Measurements from ENCODE around the gene EEF2KMT. TPM values are rescaled to one million over a fixed set of nuclear protein-coding genes. Genes with fewer than 3 reads are reported as not detected.
"Not testable (repeated sequence)": the region's sequence is repeated elsewhere in the genome, so short reads cannot be mapped to it uniquely, and the experiment has no call there.

EEF2KMT gene
- polyA plus RNA-seq, 1 of the 3 experiments (the other 2 are of a cell fraction) = 12.9 TPM

DNA sequence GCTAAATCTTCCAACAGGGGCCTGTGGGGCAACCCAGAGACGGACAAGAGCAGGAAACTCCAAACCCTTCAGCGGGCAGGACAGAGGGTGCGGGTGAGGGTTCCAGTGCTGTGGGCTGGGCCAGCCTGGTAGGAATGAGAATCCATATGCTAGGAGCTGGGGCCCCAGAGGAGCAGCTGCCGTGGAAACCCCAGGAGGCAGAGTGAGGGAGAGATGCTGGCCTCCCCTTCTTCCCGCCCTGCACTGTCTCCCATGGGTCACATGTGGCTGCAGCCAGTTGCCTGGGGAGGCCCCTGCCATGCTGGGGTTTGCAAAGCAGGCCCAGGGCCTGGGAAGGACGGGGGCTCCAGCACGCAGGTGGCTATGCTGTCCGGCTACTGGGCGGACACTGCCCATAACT lies 4.5 kb downstream of the EEF2KMT start:
- H3F3A ChIP-seq (replicated peaks; ENCODE audit: insufficient read depth); H3K9me2 ChIP-seq; H3K36me3 ChIP-seq (replicated peaks in 1 of 2; ENCODE audit: control insufficient read depth in 1 of 2, insufficient read depth in 2 of 2, low read length in 1 of 2); H3K4me3 ChIP-seq (ENCODE audit: low read depth in 2 of 2, low read length in 1 of 2); H3K4me2 ChIP-seq; H3K9ac ChIP-seq; H3K9me3 ChIP-seq; H3K79me2 ChIP-seq (ENCODE audit: insufficient read depth); H4K20me1 ChIP-seq (ENCODE audit: insufficient read depth); H2AFZ ChIP-seq (ENCODE audit: low read depth); DNase-seq; POLR2A ChIA-PET; H3K27ac ChIP-seq (ENCODE audit: low read depth in 2 of 2, low read length in 1 of 2); H3K27me3 ChIP-seq (ENCODE audit: insufficient read depth); H3K4me1 ChIP-seq (ENCODE audit: control insufficient read depth in 1 of 2, insufficient read depth in 2 of 2, low read depth in 1 of 2, low read length in 1 of 2): not testable (repeated sequence)
- 96% methylated on average over 5 of the region's 9 CpGs for WGBS (ENCODE audit: low lambda C conversion rate)
- CTCF ChIA-PET = interaction anchor here (0.8 to 1.7 kb wide), 9 partner anchors 11 to 96 kb away, joined by 3 to 13 read pairs (median 3); no protein-coding TSS in a partner anchor

- H3F3A ChIP-seq (replicated peaks; ENCODE audit: insufficient read depth); H2AFZ ChIP-seq (ENCODE audit: low read depth); DNase-seq; H3K9me2 ChIP-seq; H3K79me2 ChIP-seq (ENCODE audit: insufficient read depth); H3K4me1 ChIP-seq (ENCODE audit: control insufficient read depth in 1 of 2, insufficient read depth in 2 of 2, low read depth in 1 of 2, low read length in 1 of 2); H3K27ac ChIP-seq (ENCODE audit: low read depth in 2 of 2, low read length in 1 of 2); POLR2A ChIA-PET; H3K27me3 ChIP-seq (ENCODE audit: insufficient read depth); H3K4me2 ChIP-seq; H3K9ac ChIP-seq; CTCF ChIA-PET; H3K4me3 ChIP-seq (ENCODE audit: low read depth in 2 of 2, low read length in 1 of 2); H4K20me1 ChIP-seq (ENCODE audit: insufficient read depth); H3K9me3 ChIP-seq; H3K36me3 ChIP-seq (replicated peaks in 1 of 2; ENCODE audit: control insufficient read depth in 1 of 2, insufficient read depth in 2 of 2, low read length in 1 of 2): not testable (repeated sequence)
- WGBS (ENCODE audit: low lambda C conversion rate) = 87% methylated on average over 9 of the region's 9 CpGs
Measured at GRCh38 chr16:5090592-5090991, 7.0 kb downstream of the EEF2KMT start.

DNA sequence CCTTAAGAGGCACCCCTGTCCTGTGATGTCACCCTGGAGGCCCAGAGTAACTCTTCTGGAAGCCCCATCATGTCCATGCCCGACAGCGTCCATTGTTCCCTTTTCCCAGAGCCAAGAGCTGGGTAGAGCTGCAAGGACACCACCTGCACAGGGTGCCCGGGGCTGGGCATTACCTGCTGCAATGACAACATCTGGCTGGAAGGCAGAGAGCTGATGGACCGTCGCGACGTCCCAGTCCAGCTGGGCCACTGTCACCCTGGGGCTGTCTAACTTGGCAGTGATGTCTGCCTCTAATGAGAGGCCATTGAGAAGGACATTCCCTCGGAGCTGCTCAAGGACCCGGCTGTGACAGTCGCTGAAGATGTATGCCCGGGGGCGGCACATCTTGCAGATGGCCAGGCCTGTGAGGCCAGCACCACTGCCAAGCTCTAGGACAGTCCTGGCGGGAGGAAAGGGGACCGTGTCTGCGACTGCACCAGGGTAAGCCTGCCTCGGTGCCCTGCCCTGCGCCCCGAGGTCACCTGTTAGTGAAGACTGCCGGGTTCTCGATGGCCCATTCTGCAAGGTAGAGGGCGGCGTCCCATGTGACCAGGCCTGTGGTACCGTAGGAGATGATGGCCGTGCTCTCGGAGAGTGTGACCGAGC lies 7.6 kb downstream of the EEF2KMT start:
- H3K79me2 ChIP-seq (ENCODE audit: insufficient read depth); H3K9ac ChIP-seq; H3F3A ChIP-seq (replicated peaks; ENCODE audit: insufficient read depth); H3K4me1 ChIP-seq (ENCODE audit: control insufficient read depth in 1 of 2, insufficient read depth in 2 of 2, low read depth in 1 of 2, low read length in 1 of 2); H2AFZ ChIP-seq (ENCODE audit: low read depth); H4K20me1 ChIP-seq (ENCODE audit: insufficient read depth); H3K4me3 ChIP-seq (ENCODE audit: low read depth in 2 of 2, low read length in 1 of 2); H3K9me3 ChIP-seq; CTCF ChIA-PET; POLR2A ChIA-PET; H3K4me2 ChIP-seq; H3K9me2 ChIP-seq; H3K27ac ChIP-seq (ENCODE audit: low read depth in 2 of 2, low read length in 1 of 2); H3K27me3 ChIP-seq (ENCODE audit: insufficient read depth); DNase-seq: not testable (repeated sequence)
- H3K36me3 ChIP-seq (replicated peaks in 1 of 2; ENCODE audit: control insufficient read depth in 1 of 2, insufficient read depth in 2 of 2, low read length in 1 of 2) = peaks cover 7 to 10% of the 10 kb centered on the region in 2 experiments
- 94% methylated on average over 16 of the region's 26 CpGs for WGBS (ENCODE audit: low lambda C conversion rate)

- POLR2A ChIA-PET = interaction anchor here (1.1 kb wide), 1 partner anchor 17 kb away, joined by 3 read pairs; no protein-coding TSS in a partner anchor
- H3K4me2 ChIP-seq = not testable (repeated sequence)
- 99% methylated on average over 17 of the region's 17 CpGs for WGBS (ENCODE audit: low lambda C conversion rate)
Measured at GRCh38 chr16:5088936-5089335, 8.7 kb downstream of the EEF2KMT start.

DNA sequence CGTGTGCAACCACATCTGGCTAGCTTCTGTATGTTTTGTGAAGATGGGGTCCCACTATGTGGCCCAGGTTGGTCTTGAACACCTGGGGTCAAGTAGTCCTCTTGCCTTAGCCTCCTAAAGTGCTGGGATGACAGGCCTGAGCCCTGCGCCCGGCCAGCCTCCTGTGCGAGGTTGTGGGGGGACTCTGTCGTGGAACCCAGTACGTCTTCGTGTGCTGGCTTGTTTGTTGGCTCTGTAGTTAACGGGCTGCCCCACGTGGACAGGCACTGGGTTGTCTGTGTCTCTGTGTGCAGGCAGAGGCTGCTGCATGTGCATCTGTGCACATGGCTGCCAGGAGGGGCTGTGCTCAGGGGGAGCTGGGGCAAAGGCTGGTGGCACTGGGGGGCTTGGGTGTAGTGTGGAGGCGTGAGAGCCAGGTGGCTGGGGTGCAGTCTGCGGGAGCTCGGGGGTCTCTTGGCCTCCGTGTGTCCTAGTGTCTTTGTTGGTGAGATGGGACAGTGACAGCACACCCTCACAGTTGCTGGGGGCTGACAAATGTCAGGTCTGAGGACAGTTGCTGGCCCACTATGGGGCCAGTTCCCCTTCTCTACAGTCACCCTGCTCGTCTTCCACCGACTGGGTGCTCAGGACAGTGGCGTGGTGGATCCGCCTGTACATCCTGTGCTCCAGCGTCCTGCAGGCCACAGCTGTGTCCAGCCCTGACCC lies 9.4 kb downstream of the EEF2KMT start:
- WGBS (ENCODE audit: low lambda C conversion rate) = 98% methylated on average over 12 of the region's 18 CpGs
- not testable (repeated sequence) for H3K79me2 ChIP-seq (ENCODE audit: insufficient read depth); H3K9ac ChIP-seq; H3K9me2 ChIP-seq; H3K4me2 ChIP-seq; H3K4me1 ChIP-seq (ENCODE audit: control insufficient read depth in 1 of 2, insufficient read depth in 2 of 2, low read depth in 1 of 2, low read length in 1 of 2); H3F3A ChIP-seq (replicated peaks; ENCODE audit: insufficient read depth); H2AFZ ChIP-seq (ENCODE audit: low read depth); H3K9me3 ChIP-seq; H3K27me3 ChIP-seq (ENCODE audit: insufficient read depth); H3K4me3 ChIP-seq (ENCODE audit: low read depth in 2 of 2, low read length in 1 of 2); H4K20me1 ChIP-seq (ENCODE audit: insufficient read depth); H3K27ac ChIP-seq (ENCODE audit: low read depth in 2 of 2, low read length in 1 of 2); DNase-seq
- POLR2A ChIA-PET = interaction anchor here (1.1 kb wide), 1 partner anchor 16 kb away, joined by 3 read pairs; no protein-coding TSS in a partner anchor
- CTCF ChIA-PET = interaction anchor here (1.3 kb wide), 1 partner anchor 31 kb away, joined by 3 read pairs; no protein-coding TSS in a partner anchor
- H3K36me3 ChIP-seq (replicated peaks in 1 of 2; ENCODE audit: control insufficient read depth in 1 of 2, insufficient read depth in 2 of 2, low read length in 1 of 2) = peaks cover 7 to 12% of the 10 kb centered on the region in 2 experiments

More at GRCh38 chr16:5088936-5089335, 8.7 kb downstream of the EEF2KMT start:
- CTCF ChIA-PET = interaction anchor here (1.3 kb wide), 1 partner anchor 32 kb away, joined by 3 read pairs; no protein-coding TSS in a partner anchor
- DNase-seq; H3K9me2 ChIP-seq; H3K9ac ChIP-seq; H3K9me3 ChIP-seq; H3K27ac ChIP-seq (ENCODE audit: low read depth in 2 of 2, low read length in 1 of 2); H3K79me2 ChIP-seq (ENCODE audit: insufficient read depth); H3K27me3 ChIP-seq (ENCODE audit: insufficient read depth); H3K4me1 ChIP-seq (ENCODE audit: control insufficient read depth in 1 of 2, insufficient read depth in 2 of 2, low read depth in 1 of 2, low read length in 1 of 2); H3F3A ChIP-seq (replicated peaks; ENCODE audit: insufficient read depth); H3K4me3 ChIP-seq (ENCODE audit: low read depth in 2 of 2, low read length in 1 of 2); H2AFZ ChIP-seq (ENCODE audit: low read depth); H4K20me1 ChIP-seq (ENCODE audit: insufficient read depth): not testable (repeated sequence)
- H3K36me3 ChIP-seq (replicated peaks in 1 of 2; ENCODE audit: control insufficient read depth in 1 of 2, insufficient read depth in 2 of 2, low read length in 1 of 2) = peaks cover 7 to 12% of the 10 kb centered on the region in 2 experiments

- POLR2A ChIA-PET; H3K4me3 ChIP-seq (ENCODE audit: low read depth in 2 of 2, low read length in 1 of 2); H3K9me2 ChIP-seq; H3K9me3 ChIP-seq; H3K4me2 ChIP-seq; H3K4me1 ChIP-seq (ENCODE audit: control insufficient read depth in 1 of 2, insufficient read depth in 2 of 2, low read depth in 1 of 2, low read length in 1 of 2); H3K27me3 ChIP-seq (ENCODE audit: insufficient read depth); H3F3A ChIP-seq (replicated peaks; ENCODE audit: insufficient read depth); H2AFZ ChIP-seq (ENCODE audit: low read depth); H3K9ac ChIP-seq; H4K20me1 ChIP-seq (ENCODE audit: insufficient read depth); DNase-seq; H3K79me2 ChIP-seq (ENCODE audit: insufficient read depth); H3K27ac ChIP-seq (ENCODE audit: low read depth in 2 of 2, low read length in 1 of 2): not testable (repeated sequence)
- CTCF ChIA-PET = interaction anchor here (1.4 to 1.6 kb wide), 2 partner anchors 13 to 31 kb away, joined by 6 to 8 read pairs; no protein-coding TSS in a partner anchor
- whole genome bisulfite sequencing (ENCODE audit: low lambda C conversion rate) = 92% methylated on average over 11 of the region's 11 CpGs
- H3K36me3 ChIP-seq (replicated peaks in 1 of 2; ENCODE audit: control insufficient read depth in 1 of 2, insufficient read depth in 2 of 2, low read length in 1 of 2) = peaks cover 11 to 12% of the 10 kb centered on the region in 2 experiments
Measured at GRCh38 chr16:5085716-5086115, 11.9 kb downstream of the EEF2KMT start.
